ENCODE results near the gene CNNM2. TPM values are rescaled to one million over a fixed set of nuclear protein-coding genes. Genes with fewer than 3 reads are reported as not detected.

The CNNM2 gene
- total RNA-seq, 2 donors from 2014 or later, result 14.7 to 17.9 TPM

- H3K36me3 Mint-ChIP-seq (ENCODE audit: low read depth), result peaks cover 87% of the 10 kb centered on the region
- no peak overlapping the region for H3K27ac Mint-ChIP-seq
- no peak for TF ChIP-seq CTCF (conservative IDR thresholded peaks at IDR 0.05)
- H3K27me3 Mint-ChIP-seq (ENCODE audit: insufficient read depth), result no peaks in the 10 kb centered on the region
- no peak for DNase-seq
- Histone ChIP-seq H3K27ac (ENCODE audit: low read depth, low read length) (no peak overlapping the region), H3K4me1 (ENCODE audit: control insufficient read depth, insufficient read depth, low read length) (no peaks in the 10 kb centered on the region), H3K4me3 (ENCODE audit: low read length) (no peak overlapping the region), H3K9ac (ENCODE audit: extremely low read depth, low read length, poor library complexity, severe bottlenecking) (no peak overlapping the region), H3K9me3 (ENCODE audit: control insufficient read depth, low read length) (no peaks in the 10 kb centered on the region), H3K36me3 (ENCODE audit: control insufficient read depth, insufficient read depth, low read length) (peaks cover 91% of the 10 kb centered on the region), H3K27me3 (ENCODE audit: control insufficient read depth, insufficient read depth, low read length, poor library complexity, severe bottlenecking) (no peaks in the 10 kb centered on the region)
- H3K4me3 Mint-ChIP-seq, result no peak overlapping the region
- no peaks in the 10 kb centered on the region for H3K4me1 Mint-ChIP-seq
- no peaks in the 10 kb centered on the region for H3K9me3 Mint-ChIP-seq
Measured at GRCh38 chr10:103095005-103095404, 176.9 kb downstream of the CNNM2 start.

- no peaks in the 10 kb centered on the region for H3K9me3 ChIP-seq (ENCODE audit: control insufficient read depth, low read length)
- no peaks in the 10 kb centered on the region for H3K27me3 ChIP-seq (ENCODE audit: control insufficient read depth, insufficient read depth, low read length, poor library complexity, severe bottlenecking)
- H3K9ac ChIP-seq (ENCODE audit: extremely low read depth, low read length, poor library complexity, severe bottlenecking), result no peak overlapping the region
- H3K27me3 Mint-ChIP-seq (ENCODE audit: insufficient read depth), result no peaks in the 10 kb centered on the region
- peaks cover 7% of the 10 kb centered on the region for H3K4me1 Mint-ChIP-seq
- no peak overlapping the region for H3K27ac Mint-ChIP-seq
- H3K36me3 Mint-ChIP-seq (ENCODE audit: low read depth), result peaks cover 83% of the 10 kb centered on the region
- no peak overlapping the region for H3K4me3 Mint-ChIP-seq
- H3K36me3 ChIP-seq (ENCODE audit: control insufficient read depth, insufficient read depth, low read length), result peaks cover 91% of the 10 kb centered on the region
- WGBS, 2 experiments (ENCODE audit: insufficient coverage in 1 of 2, insufficient read length in 1 of 2), result 90 to 97% methylated on average over 2 to 3 of the region's 3 CpGs
- H3K4me3 ChIP-seq (ENCODE audit: low read length), result no peak overlapping the region
- H3K9me3 Mint-ChIP-seq, result no peaks in the 10 kb centered on the region
- no peak for DNase-seq
- no peak for TF ChIP-seq CTCF (conservative IDR thresholded peaks at IDR 0.05)
- H3K4me1 ChIP-seq (ENCODE audit: control insufficient read depth, insufficient read depth, low read length), result no peaks in the 10 kb centered on the region
- no peak overlapping the region for H3K27ac ChIP-seq (ENCODE audit: low read depth, low read length)
Measured at GRCh38 chr10:103096130-103096529, 178.0 kb downstream of the CNNM2 start.

GRCh38 chr10:103098240-103098639, 180.1 kb downstream of the CNNM2 start:
- Histone ChIP-seq H3K4me1 (ENCODE audit: control insufficient read depth, insufficient read depth, low read length) (no peaks in the 10 kb centered on the region), H3K4me3 (ENCODE audit: low read length) (no peak overlapping the region), H3K27me3 (ENCODE audit: control insufficient read depth, insufficient read depth, low read length, poor library complexity, severe bottlenecking) (no peaks in the 10 kb centered on the region), H3K9ac (ENCODE audit: extremely low read depth, low read length, poor library complexity, severe bottlenecking) (no peak overlapping the region), H3K9me3 (ENCODE audit: control insufficient read depth, low read length) (no peaks in the 10 kb centered on the region), H3K36me3 (ENCODE audit: control insufficient read depth, insufficient read depth, low read length) (peaks cover 89% of the 10 kb centered on the region), H3K27ac (ENCODE audit: low read depth, low read length) (no peak overlapping the region)
- no peak for TF ChIP-seq CTCF (conservative IDR thresholded peaks at IDR 0.05)
- DNase-seq, result no peak
- Mint-ChIP-seq H3K4me3 (no peak overlapping the region), H3K27me3 (ENCODE audit: insufficient read depth) (no peaks in the 10 kb centered on the region), H3K9me3 (no peaks in the 10 kb centered on the region), H3K4me1 (peaks cover 12% of the 10 kb centered on the region), H3K36me3 (ENCODE audit: low read depth) (peaks cover 71% of the 10 kb centered on the region), H3K27ac (no peak overlapping the region)
